Thymus (tissue), 11 donors: ENCODE results near the gene RAG1. TPM values are rescaled to one million over a fixed set of nuclear protein-coding genes. Genes with fewer than 3 reads are reported as not detected.

ENCODE experiments used
- DNase-seq, 9 donors: peaks; one replicate each; pipeline ENCODE4 v3.0.0-alpha.2; 2013; ENCODE audit warnings: low spot score in 9 of 9, low read depth in 6 of 9, missing footprints in 1 of 9
- H3K27ac ChIP-seq, 2 donors: one replicate each; pipeline ENCODE4 v1.5.1; 2013; ENCODE audit warnings: control low read depth in 1 of 2, low read depth in 1 of 2, low read length in 1 of 2, mild to moderate bottlenecking in 1 of 2, moderate library complexity in 1 of 2
- H3K27me3 ChIP-seq, 2 donors: one replicate each; pipeline ENCODE4 v1.5.1; 2013; ENCODE audit warnings: low read length in 1 of 2; ENCODE audit not compliant: control insufficient read depth in 2 of 2, insufficient read depth in 1 of 2
- H3K36me3 ChIP-seq, 2 donors: one replicate each; pipeline ENCODE4 v1.5.1; 2013; ENCODE audit warnings: low read length in 1 of 2, mild to moderate bottlenecking in 1 of 2, moderate library complexity in 1 of 2; ENCODE audit not compliant: control insufficient read depth in 2 of 2, insufficient read depth in 2 of 2
- H3K4me1 ChIP-seq, 2 donors: one replicate each; pipeline ENCODE4 v1.5.1; 2013; ENCODE audit warnings: low read length in 2 of 2; ENCODE audit not compliant: control insufficient read depth in 2 of 2, insufficient read depth in 2 of 2
- H3K4me3 ChIP-seq, 2 donors: one replicate each; pipeline ENCODE4 v1.5.1; 2013; ENCODE audit warnings: low read length in 2 of 2, control low read depth in 1 of 2, mild to moderate bottlenecking in 1 of 2
- H3K9me3 ChIP-seq, 2 donors: one replicate each; pipeline ENCODE4 v1.5.1; 2013; ENCODE audit warnings: low read length in 1 of 2, mild to moderate bottlenecking in 1 of 2; ENCODE audit not compliant: control insufficient read depth in 2 of 2, insufficient read depth in 1 of 2
- WGBS: extraction: QIAGEN DNeasy Blood & Tissue Kit; methylation state at CpG from one replicate; pipeline ENCODE4 v1.1.7; 2013; 5-methylcytosine and 5-hydroxymethylcytosine counted together
- polyA plus RNA-seq: library from polyadenylated mRNA; stranded (reverse); fragments of 200-250 nt; gene quantifications from one replicate; pipeline ENCODE4 v1.2.3, GENCODE V29; 2013
- total RNA-seq: library from RNA; stranded (reverse); fragments of 120-200 nt; gene quantifications from one replicate; pipeline ENCODE4 v1.2.4, GENCODE V29; 2013
- donor health status: healthy.

The RAG1 gene
- total and polyA plus RNA-seq, 2 donors, result 24.6 to 1,091 TPM

DNA sequence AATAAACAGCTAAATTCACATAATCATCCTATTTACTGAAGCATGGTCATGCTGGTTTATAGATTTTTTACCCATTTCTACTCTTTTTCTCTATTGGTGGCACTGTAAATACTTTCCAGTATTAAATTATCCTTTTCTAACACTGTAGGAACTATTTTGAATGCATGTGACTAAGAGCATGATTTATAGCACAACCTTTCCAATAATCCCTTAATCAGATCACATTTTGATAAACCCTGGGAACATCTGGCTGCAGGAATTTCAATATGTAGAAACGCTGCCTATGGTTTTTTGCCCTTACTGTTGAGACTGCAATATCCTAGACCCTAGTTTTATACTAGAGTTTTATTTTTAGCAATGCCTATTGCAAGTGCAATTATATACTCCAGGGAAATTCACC, 10.7 kb downstream of the RAG1 start:
- DNase-seq, result no peak
- H3K9me3 ChIP-seq, result peaks cover 4 to 14% of the 10 kb centered on the region in 2 donors
- H3K27me3 ChIP-seq, result no peaks in the 10 kb centered on the region
- H3K36me3 ChIP-seq, result peaks cover 51 to 72% of the 10 kb centered on the region in 2 donors
- H3K4me1 ChIP-seq, result peaks cover 28 to 31% of the 10 kb centered on the region in 2 donors
- H3K4me3 ChIP-seq, result peak overlapping the region; percentile 15 to 69
- 90% methylated on average over 1 of the region's 1 CpG for WGBS
- peak overlapping the region in 1 of 2 donors; percentile 27 for H3K27ac ChIP-seq

GRCh38 chr11:36581536-36581935, 13.7 kb downstream of the RAG1 start:
- 97% methylated on average over 2 of the region's 2 CpGs for WGBS
- H3K36me3 ChIP-seq, result peaks cover 20 to 43% of the 10 kb centered on the region in 2 donors
- peaks cover under 1 to 3% of the 10 kb centered on the region in 2 donors for H3K4me1 ChIP-seq
- H3K27ac ChIP-seq, result peak overlapping the region in 1 of 2 donors; percentile 44
- H3K4me3 ChIP-seq, result no peak overlapping the region
- peaks cover 4 to 14% of the 10 kb centered on the region in 2 donors for H3K9me3 ChIP-seq
- H3K27me3 ChIP-seq, result no peaks in the 10 kb centered on the region
- DNase-seq, result peak in 1 of 9 donors; percentile 51

GRCh38 chr11:36583667-36584066, 15.9 kb downstream of the RAG1 start:
- H3K27me3 ChIP-seq, result no peaks in the 10 kb centered on the region
- H3K27ac ChIP-seq, result no peak overlapping the region
- peaks cover 4 to 11% of the 10 kb centered on the region in 2 donors for H3K4me1 ChIP-seq
- peaks cover 19 to 23% of the 10 kb centered on the region in 2 donors for H3K36me3 ChIP-seq
- no peak overlapping the region for H3K4me3 ChIP-seq
- no peak for DNase-seq
- WGBS, result 90% methylated on average over 3 of the region's 3 CpGs
- H3K9me3 ChIP-seq, result peaks cover 4 to 14% of the 10 kb centered on the region in 2 donors

DNA sequence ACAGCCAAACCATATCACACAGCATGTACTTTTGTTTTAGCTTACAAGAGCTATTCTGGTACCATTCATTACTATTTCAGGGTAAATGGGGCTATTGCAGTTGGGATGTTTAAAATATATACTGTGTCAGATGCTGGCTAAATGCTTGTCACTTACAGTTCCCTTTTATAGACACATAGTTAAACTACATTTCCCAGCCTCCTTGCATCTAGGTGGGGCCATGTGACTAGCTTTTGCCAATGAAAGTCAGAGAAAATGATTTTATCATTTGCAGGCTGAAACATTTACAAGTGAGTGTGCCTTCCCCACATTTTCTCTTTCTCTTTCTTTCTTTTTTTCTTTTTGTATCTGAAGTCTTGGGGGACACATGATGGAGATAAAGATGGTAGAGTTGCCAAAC, 18.7 kb downstream of the RAG1 start:
- Histone ChIP-seq H3K4me1 (peaks cover 6 to 17% of the 10 kb centered on the region in 2 donors), H3K36me3 (peaks cover 4 to 14% of the 10 kb centered on the region in 2 donors), H3K27me3 (no peaks in the 10 kb centered on the region), H3K9me3 (peaks cover 0 to 1% of the 10 kb centered on the region in 2 donors), H3K4me3 (no peak overlapping the region), H3K27ac (no peak overlapping the region)
- DNase-seq, result peak in 1 of 9 donors; percentile 73

DNA sequence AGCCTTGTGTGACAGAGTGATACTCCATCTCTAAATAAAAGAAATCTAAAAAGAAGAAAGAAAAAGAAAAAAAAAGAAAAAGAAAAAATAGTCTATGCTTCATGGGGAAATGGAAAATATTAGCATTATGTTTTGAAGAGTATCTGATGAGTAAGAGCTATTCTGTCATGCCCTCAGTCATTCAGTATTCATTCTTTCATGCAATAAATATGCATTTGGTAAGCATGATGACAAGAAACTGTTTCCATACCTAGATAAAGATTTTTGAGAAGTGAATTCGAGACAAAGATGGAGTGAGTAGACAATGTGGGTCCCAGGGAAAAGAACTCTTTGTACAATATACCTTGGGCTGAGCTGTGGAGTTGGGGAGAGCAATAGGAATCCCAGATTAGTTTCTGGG, 20.3 kb downstream of the RAG1 start:
- Histone ChIP-seq H3K27ac (peak overlapping the region in 1 of 2 donors; percentile 3), H3K27me3 (no peaks in the 10 kb centered on the region), H3K9me3 (no peaks in the 10 kb centered on the region), H3K4me3 (no peak overlapping the region), H3K36me3 (peaks cover 3 to 22% of the 10 kb centered on the region in 2 donors), H3K4me1 (peaks cover 6 to 21% of the 10 kb centered on the region in 2 donors)
- 87% methylated on average over 1 of the region's 1 CpG for WGBS
- no peak for DNase-seq

GRCh38 chr11:36590513-36590912, 22.7 kb downstream of the RAG1 start:
- Histone ChIP-seq H3K36me3 (peaks cover 13 to 35% of the 10 kb centered on the region in 2 donors), H3K27ac (peak overlapping the region in 1 of 2 donors; percentile 98), H3K27me3 (no peaks in the 10 kb centered on the region), H3K4me3 (peak overlapping the region; percentile 29 to 75), H3K4me1 (peaks cover 6 to 26% of the 10 kb centered on the region in 2 donors), H3K9me3 (no peaks in the 10 kb centered on the region)
- peak in 1 of 9 donors; percentile 66 for DNase-seq
- WGBS, result 75% methylated on average over 4 of the region's 4 CpGs

GRCh38 chr11:36591433-36591832, 23.6 kb downstream of the RAG1 start:
- Histone ChIP-seq H3K27ac (peak overlapping the region in 1 of 2 donors; percentile 98), H3K27me3 (no peaks in the 10 kb centered on the region), H3K36me3 (peaks cover 13 to 35% of the 10 kb centered on the region in 2 donors), H3K4me1 (peaks cover 6 to 26% of the 10 kb centered on the region in 2 donors), H3K9me3 (no peaks in the 10 kb centered on the region), H3K4me3 (peak overlapping the region; percentile 29 to 75)
- DNase-seq, result no peak
- WGBS, result 96% methylated on average over 1 of the region's 1 CpG

DNA sequence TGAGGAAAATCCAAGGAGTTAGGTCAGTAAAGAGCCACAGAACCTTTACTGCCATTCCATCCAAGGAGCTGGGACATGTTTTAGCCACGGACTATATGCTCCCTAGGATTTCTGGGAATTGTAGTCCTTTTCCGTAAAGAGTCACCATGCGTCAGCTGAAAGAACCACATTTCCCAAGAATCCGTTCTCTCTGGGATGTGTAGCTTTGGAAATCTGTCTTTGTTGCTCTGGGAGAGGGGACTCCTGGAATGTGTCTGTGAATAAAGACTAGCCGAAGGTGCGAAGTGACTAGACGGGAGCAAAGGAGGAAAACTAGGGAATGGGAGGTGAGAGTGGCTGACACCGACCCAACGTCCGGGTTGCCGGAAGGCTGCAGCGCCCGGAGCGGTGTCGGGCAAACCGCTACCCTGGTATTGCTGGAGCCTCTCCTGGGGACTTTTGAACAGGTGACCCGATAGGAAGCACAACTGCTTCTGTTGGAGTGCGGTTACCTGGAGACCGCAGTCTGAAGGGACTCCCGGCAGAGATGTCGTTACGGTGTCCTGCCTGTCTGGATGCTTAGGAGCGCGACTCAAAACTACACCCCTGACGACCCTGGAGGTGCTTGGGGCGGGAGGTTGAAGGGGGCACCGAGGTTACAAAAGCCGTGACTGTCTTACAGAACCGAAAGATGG, 26.6 kb downstream of the RAG1 start, which contains the start of gene IFTAP:
IFTAP (plus strand) TSS at position 187 of the 674 bp plus-strand sequence. CDS start 15,602 bp downstream, outside the sequence.
- peak within 1 kb of the TSS; percentile 90 to 98 for H3K27ac ChIP-seq
- 3% methylated on average over 29 of the region's 29 CpGs for WGBS

DNA sequence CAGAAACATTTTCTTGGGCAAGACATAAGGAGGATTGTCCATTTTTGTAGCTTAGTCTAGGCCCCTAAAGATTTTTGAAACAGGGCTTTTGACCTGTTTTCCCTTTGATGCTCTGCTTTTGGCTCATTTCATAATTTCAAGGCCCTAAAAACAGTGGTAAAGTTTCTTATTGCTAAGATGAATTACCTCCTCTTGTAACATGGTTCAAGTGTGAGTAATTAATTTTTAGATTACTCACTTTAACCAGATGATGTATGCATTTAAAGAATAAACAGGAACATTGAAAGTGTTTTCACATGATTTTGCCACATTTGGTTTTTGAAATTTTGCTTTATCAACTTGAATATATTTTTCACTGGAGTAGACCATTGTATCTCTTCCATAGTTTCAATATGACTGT, 29.1 kb downstream of the RAG1 start:
- Histone ChIP-seq H3K4me1 (peaks cover 4 to 28% of the 10 kb centered on the region in 2 donors), H3K36me3 (peaks cover 10 to 27% of the 10 kb centered on the region in 2 donors), H3K9me3 (no peaks in the 10 kb centered on the region), H3K4me3 (peak overlapping the region; percentile 75 to 94), H3K27me3 (no peaks in the 10 kb centered on the region), H3K27ac (peak overlapping the region; percentile 81 to 98)
- no peak for DNase-seq

More for the DNA sequence above, 26.6 kb downstream of the RAG1 start, which contains the start of gene IFTAP:
- H3K36me3 ChIP-seq, result peaks cover 10 to 32% of the 10 kb centered on the region in 2 donors
- H3K4me3 ChIP-seq, result peak within 1 kb of the TSS; percentile 75 to 94
- peaks cover 0 to 18% of the 10 kb centered on the region in 2 donors for H3K4me1 ChIP-seq
- DNase-seq, result peak in 1 of 9 donors; percentile 79
- no peaks in the 10 kb centered on the region for H3K9me3 ChIP-seq
- H3K27me3 ChIP-seq, result no peaks in the 10 kb centered on the region
